K562 treated with DMSO at 1 percent for 48 hours (cell line): ENCODE results near the gene PSTK. TPM values are rescaled to one million over a fixed set of nuclear protein-coding genes. Genes with fewer than 3 reads are reported as not detected.

ENCODE experiments used
- total RNA-seq: library from RNA; unstranded; fragments of 300-600 nt; gene quantifications from 2 replicates; pipeline ENCODE4 v1.2.3, GENCODE V29; 2022; ENCODE audit warnings: low replicate concordance; ENCODE audit errors: extremely low read depth

Gene PSTK
- not detected in 2 replicates for total RNA-seq

GRCh38 chr10:122980209-122981065 lies at the start of gene PSTK:
Gene PSTK, plus strand, starts transcription at chr10:122980401. Its CDS starts 79 bp downstream, at chr10:122980480.

GRCh38 chr10:122953902-122954730 lies 26.1 kb upstream of the PSTK start, which contains the start of gene C10orf88:
Gene C10orf88, minus strand, starts transcription at chr10:122954227. Its CDS starts 49 bp downstream, at chr10:122954178.

DNA sequence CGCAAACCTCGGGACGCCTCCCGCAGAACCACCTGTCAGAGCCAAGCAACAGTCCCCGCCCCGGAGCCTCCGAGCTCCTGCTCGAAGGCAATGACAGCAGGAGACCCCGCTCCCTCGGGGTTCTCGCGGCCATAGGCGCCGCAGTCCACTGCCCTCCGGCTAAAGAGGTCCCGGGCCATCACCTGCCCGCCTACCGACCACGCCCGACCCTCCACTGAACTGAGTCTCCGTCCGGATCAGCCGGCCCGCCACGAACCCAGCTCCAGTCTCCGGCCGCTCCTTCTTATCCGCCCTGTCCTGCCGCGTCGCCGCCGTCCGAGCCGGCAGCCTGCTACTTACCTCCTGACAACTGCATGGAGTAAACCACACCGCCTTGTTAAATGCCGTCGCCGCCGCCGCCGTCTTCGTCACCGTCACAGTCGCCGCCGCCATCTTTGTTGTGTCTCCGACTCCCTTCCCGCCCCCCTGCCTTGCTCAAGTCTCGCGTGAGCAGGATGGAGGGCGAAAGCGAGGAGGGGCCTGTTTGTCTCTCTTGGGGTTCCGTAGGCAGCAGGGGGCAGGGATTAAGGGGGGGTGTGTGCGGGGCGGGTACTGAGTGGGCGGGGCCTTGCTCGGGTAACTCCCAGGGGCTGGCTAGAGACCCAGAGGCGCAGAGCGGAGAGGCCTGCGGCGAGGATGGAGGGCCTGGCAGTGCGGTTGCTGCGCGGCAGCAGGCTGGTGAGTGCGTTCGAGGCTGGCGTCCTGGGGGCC lies 28.3 kb downstream of the PSTK start, which contains the start of the genes ACADSB and IKZF5:
Gene ACADSB (plus strand): TSS at position 652 of the 750 bp plus-strand sequence. CDS start 24 bp downstream, at position 676.
Gene IKZF5 (minus strand): TSS at position 441 of the 750 bp plus-strand sequence. CDS start 10,170 bp downstream, outside the sequence.

Other genes with a start within 250 kb of the PSTK start
- not detected in 2 replicates for gene CUZD1, start 134.5 kb upstream of the PSTK start, total RNA-seq
- not detected in 2 replicates for gene FAM24B, start 100.8 kb upstream of the PSTK start, total RNA-seq
- gene FAM24A, start 69.8 kb upstream of the PSTK start, total RNA-seq, result not detected in 2 replicates
- gene C10orf88, start 26.2 kb upstream of the PSTK start, total RNA-seq, result not detected in 2 replicates
- not detected in 2 replicates for gene IKZF5, start 28.4 kb downstream of the PSTK start, total RNA-seq
- gene ACADSB, start 28.6 kb downstream of the PSTK start, total RNA-seq, result not detected in 2 replicates
- gene HMX3, start 155.6 kb downstream of the PSTK start, total RNA-seq, result not detected in 2 replicates
- gene HMX2, start 167.7 kb downstream of the PSTK start, total RNA-seq, result not detected in 2 replicates
- gene BUB3, start 174.0 kb downstream of the PSTK start, total RNA-seq, result not detected in 2 replicates